ENCODE measurements around the gene SLC5A10. TPM values are rescaled to one million over a fixed set of nuclear protein-coding genes. Genes with fewer than 3 reads are reported as not detected.

The SLC5A10 gene
- total and polyA plus RNA-seq, 4 donors: 0.13 to 0.51 TPM; not detected in 2

DNA sequence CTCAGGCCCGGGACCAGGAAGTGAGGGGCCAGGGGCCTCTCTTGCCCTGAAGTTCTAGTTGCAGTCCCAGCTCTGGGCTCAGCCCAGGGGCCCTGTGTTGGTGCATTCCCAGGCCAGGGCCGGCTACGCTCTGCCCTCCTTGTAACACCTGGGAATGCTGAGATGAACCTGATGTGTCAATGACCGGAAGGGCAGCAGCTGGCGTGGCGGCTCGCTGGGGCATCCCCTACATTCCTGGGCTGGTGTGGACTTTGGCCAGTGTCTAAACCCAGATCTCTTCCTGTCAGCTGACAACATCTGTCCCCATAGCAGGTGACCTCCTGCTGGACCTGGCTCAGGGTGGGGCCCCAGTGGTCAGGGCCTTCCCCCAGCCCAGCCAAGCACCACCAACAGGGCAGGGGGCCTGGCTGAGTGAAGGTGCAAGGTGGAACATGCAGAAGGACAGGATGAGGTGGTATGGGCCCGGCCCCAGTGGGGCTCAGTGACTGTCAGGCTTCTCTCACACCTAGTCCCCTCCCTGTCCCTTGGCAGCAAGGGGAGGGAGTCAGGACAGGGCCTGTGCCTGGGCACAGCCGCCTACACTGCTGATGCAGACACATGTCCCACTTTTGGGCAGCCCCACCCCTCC lies 36.7 kb downstream of the SLC5A10 start:
- 95% methylated on average over 9 of the region's 9 CpGs for WGBS (ENCODE audit: insufficient coverage)
- Histone ChIP-seq H3K9me3 (ENCODE audit: control insufficient read depth, insufficient read depth, low read length) (no peaks in the 10 kb centered on the region), H3K4me3 (ENCODE audit: low read depth, low read length) (no peak overlapping the region), H3K4me1 (ENCODE audit: control insufficient read depth, insufficient read depth, low read length) (peaks cover 3% of the 10 kb centered on the region), H3K27me3 (ENCODE audit: control insufficient read depth, insufficient read depth, low read length) (no peaks in the 10 kb centered on the region), H3K27ac (ENCODE audit: low read depth, low read length) (no peak overlapping the region), H3K36me3 (ENCODE audit: control insufficient read depth, insufficient read depth, low read length) (peaks cover 7% of the 10 kb centered on the region)
- DNase-seq (ENCODE audit: low read depth in 4 of 6, low spot score in 6 of 6): no peak

DNA sequence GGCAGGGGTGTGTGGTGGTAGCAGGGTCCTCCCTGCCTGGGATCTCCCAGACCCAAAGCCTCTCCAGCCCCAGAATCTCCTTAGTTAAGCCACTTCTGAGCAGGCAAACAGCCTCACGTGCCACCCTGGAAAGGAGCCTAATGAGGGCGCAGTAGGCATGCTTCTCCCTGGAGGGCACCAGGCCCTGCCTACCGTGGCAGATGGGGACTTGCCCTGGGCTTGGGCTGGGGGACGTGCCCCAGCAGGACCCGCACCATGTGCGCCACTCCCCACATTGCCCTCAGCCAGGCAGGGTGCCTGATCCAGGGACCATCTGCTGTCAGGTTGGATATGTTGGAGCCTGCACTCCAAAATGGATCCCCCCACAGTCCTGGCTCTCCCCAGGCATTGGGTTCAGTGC lies 38.4 kb downstream of the SLC5A10 start:
- 74% methylated on average over 5 of the region's 6 CpGs for WGBS (ENCODE audit: insufficient coverage)

DNA sequence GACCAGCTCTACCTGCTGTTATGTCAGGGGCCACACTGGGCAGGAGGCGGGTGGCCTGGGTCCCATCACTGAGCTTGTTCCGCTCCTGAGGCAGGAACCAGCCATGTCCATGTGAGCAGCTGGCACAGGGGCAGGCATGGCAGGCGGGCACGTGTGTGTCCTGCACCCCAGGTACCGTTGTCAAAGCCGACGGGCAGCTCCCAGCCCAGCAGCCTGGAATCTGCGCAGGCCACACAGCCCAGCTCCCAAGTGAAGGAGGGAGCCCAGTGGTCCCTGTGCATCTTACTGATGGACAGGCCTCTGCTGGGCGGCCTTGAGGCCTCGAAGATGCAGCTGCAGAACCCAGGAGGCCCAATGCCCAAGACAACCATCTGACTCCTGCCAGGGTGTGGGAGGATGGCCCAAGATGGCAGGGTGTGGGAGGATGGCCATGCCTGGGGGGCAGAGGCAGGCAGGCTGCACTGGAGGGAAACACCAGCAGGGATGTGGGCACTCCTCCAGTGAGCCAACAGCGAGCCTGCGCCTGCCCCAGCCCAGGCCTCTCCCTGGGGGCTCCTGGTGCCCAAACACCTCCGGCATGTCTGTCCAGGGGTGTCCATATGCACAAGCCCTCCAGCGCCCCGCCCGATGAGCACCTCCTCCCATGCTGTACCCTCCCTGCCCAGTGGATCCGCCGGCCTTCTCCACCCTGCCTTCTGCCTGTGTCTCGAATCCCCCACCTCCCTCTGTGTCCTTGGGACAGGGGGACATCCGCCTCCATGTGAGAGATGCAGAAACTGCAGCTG lies 39.8 kb downstream of the SLC5A10 start:
- H3K27ac ChIP-seq (ENCODE audit: low read depth, low read length): no peak overlapping the region
- peaks cover 3% of the 10 kb centered on the region for H3K36me3 ChIP-seq (ENCODE audit: control insufficient read depth, insufficient read depth, low read length)
- WGBS (ENCODE audit: insufficient coverage): 89% methylated on average over 14 of the region's 20 CpGs
- no peak overlapping the region for H3K4me3 ChIP-seq (ENCODE audit: low read depth, low read length)
- peaks cover 7% of the 10 kb centered on the region for H3K9me3 ChIP-seq (ENCODE audit: control insufficient read depth, insufficient read depth, low read length)
- no peaks in the 10 kb centered on the region for H3K4me1 ChIP-seq (ENCODE audit: control insufficient read depth, insufficient read depth, low read length)
- H3K27me3 ChIP-seq (ENCODE audit: control insufficient read depth, insufficient read depth, low read length): no peaks in the 10 kb centered on the region
- DNase-seq (ENCODE audit: low read depth in 4 of 6, low spot score in 6 of 6): no peak

More for the DNA sequence above, 38.4 kb downstream of the SLC5A10 start:
- H3K4me3 ChIP-seq (ENCODE audit: low read depth, low read length): no peak overlapping the region
- H3K27me3 ChIP-seq (ENCODE audit: control insufficient read depth, insufficient read depth, low read length): no peaks in the 10 kb centered on the region
- no peak overlapping the region for H3K27ac ChIP-seq (ENCODE audit: low read depth, low read length)
- DNase-seq (ENCODE audit: low read depth in 4 of 6, low spot score in 6 of 6): peak in 1 of 6 donors; percentile 17
- H3K36me3 ChIP-seq (ENCODE audit: control insufficient read depth, insufficient read depth, low read length): peaks cover 6% of the 10 kb centered on the region
- peaks cover 3% of the 10 kb centered on the region for H3K4me1 ChIP-seq (ENCODE audit: control insufficient read depth, insufficient read depth, low read length)
- peaks cover 6% of the 10 kb centered on the region for H3K9me3 ChIP-seq (ENCODE audit: control insufficient read depth, insufficient read depth, low read length)

DNA sequence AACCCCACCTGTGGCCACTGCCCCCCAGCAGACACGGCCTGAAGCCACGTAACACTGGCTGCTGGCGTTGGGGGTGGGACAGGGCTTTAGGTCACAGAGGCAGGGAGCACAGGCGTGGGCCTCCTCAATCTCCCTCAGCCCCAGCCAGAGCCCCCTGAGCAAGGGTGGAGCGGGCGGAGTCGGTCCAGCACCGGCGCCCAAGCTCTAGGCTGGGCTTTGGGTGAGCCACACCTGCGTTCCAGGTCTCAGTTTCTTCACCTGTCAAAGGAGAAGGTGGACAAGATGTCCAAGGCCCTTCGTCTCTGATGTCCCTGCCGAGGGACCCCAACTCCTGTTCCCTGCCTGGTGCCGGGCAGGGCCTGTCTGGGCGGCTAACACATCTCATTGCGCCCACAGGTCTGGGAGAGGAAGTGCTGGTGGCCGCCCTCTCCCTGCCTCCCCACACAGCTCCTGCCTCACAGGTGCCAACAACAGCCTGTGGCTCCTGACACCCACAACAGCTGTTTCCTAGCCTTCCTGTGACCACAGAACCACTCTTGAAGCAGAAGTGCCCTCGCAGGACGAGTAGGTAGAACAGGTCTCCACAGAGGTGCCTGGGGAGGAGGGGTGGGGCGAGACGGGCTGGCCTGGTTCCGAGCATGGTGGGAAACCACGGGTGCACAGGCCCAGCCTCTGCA lies 40.6 kb downstream of the SLC5A10 start:
- DNase-seq (ENCODE audit: low read depth in 4 of 6, low spot score in 6 of 6): no peak
- no peaks in the 10 kb centered on the region for H3K27me3 ChIP-seq (ENCODE audit: control insufficient read depth, insufficient read depth, low read length)
- H3K9me3 ChIP-seq (ENCODE audit: control insufficient read depth, insufficient read depth, low read length): peaks cover 7% of the 10 kb centered on the region
- peaks cover 3% of the 10 kb centered on the region for H3K36me3 ChIP-seq (ENCODE audit: control insufficient read depth, insufficient read depth, low read length)
- 89% methylated on average over 20 of the region's 22 CpGs for WGBS (ENCODE audit: insufficient coverage)
- no peaks in the 10 kb centered on the region for H3K4me1 ChIP-seq (ENCODE audit: control insufficient read depth, insufficient read depth, low read length)
- H3K4me3 ChIP-seq (ENCODE audit: low read depth, low read length): no peak overlapping the region
- no peak overlapping the region for H3K27ac ChIP-seq (ENCODE audit: low read depth, low read length)

DNA sequence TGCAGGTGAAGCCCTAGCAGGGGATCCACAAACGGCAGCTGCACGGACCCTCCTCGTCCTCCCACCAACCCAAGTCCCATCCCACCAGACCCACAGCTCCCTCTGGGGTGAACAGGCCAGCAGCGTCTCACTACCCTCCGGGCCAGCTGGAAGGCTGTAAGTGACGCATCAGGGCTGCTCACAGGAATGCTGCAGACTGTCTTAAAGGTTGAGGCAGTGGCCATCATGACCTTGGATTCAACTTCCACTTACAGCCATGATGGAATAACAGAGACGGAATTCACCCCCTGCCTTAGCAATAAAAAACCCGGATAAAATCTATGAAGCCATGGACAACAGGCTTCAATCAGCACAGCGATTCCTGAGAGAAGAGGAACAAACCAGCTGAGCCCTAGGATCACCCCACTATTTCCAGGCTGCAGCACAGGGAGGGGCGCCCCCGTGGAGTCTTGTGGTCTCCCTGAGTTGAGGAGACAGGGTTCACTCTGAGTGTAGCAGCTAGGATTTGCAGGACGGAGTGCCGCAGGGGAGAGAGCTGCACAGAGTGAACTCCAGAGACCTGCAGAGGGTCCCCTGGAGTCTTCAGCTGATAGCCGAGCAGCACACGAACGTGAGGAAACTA lies 42.1 kb downstream of the SLC5A10 start:
- H3K36me3 ChIP-seq (ENCODE audit: control insufficient read depth, insufficient read depth, low read length): no peaks in the 10 kb centered on the region
- H3K27me3 ChIP-seq (ENCODE audit: control insufficient read depth, insufficient read depth, low read length): no peaks in the 10 kb centered on the region
- 73% methylated on average over 16 of the region's 16 CpGs for WGBS (ENCODE audit: insufficient coverage)
- no peak overlapping the region for H3K27ac ChIP-seq (ENCODE audit: low read depth, low read length)
- no peak overlapping the region for H3K4me3 ChIP-seq (ENCODE audit: low read depth, low read length)
- no peak for DNase-seq (ENCODE audit: low read depth in 4 of 6, low spot score in 6 of 6)
- no peaks in the 10 kb centered on the region for H3K4me1 ChIP-seq (ENCODE audit: control insufficient read depth, insufficient read depth, low read length)
- peaks cover 7% of the 10 kb centered on the region for H3K9me3 ChIP-seq (ENCODE audit: control insufficient read depth, insufficient read depth, low read length)

DNA sequence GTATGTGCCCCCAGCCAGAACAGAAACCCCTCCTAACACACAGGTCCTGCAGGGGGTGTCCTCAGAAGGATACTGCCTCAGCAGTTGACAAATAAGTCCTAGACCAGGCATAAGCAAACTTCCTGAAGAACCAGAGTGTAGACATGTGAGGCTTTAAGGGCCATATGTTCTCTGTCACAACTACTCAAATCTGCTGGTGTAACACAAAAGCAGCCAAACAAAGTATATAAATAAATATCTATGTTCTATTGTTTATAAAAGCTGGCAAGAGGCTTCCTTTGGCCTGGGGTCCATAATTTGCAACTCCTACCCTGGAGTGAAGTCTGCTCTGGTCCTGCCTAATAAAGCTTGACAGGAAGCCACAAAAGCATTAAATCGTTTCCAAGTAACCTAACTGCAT lies 42.7 kb downstream of the SLC5A10 start:
- Histone ChIP-seq H3K27ac (ENCODE audit: low read depth, low read length) (no peak overlapping the region), H3K9me3 (ENCODE audit: control insufficient read depth, insufficient read depth, low read length) (peaks cover 7% of the 10 kb centered on the region), H3K4me1 (ENCODE audit: control insufficient read depth, insufficient read depth, low read length) (no peaks in the 10 kb centered on the region), H3K27me3 (ENCODE audit: control insufficient read depth, insufficient read depth, low read length) (no peaks in the 10 kb centered on the region), H3K36me3 (ENCODE audit: control insufficient read depth, insufficient read depth, low read length) (no peaks in the 10 kb centered on the region), H3K4me3 (ENCODE audit: low read depth, low read length) (no peak overlapping the region)
- DNase-seq (ENCODE audit: low read depth in 4 of 6, low spot score in 6 of 6): no peak
- WGBS (ENCODE audit: insufficient coverage): 86% methylated on average over 1 of the region's 1 CpG

DNA sequence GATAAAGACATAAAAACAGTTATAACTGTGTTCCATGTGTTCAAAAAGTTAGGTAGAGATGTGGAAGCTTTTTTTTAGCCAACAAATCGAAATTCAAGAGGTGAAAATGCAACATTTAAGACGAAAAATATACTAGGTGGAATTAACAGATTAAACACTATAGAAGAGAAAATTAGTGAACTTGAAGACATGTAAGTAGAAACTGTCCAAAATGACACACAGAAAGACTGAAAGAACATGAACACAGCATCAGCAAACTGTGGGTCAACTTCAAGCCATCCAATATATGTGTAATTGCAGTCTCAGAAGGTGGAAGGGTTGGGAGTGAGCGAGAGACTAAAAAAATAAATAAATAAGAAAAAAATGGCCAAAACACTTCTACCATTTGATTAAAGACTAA lies 43.3 kb downstream of the SLC5A10 start:
- Histone ChIP-seq H3K4me3 (ENCODE audit: low read depth, low read length) (no peak overlapping the region), H3K36me3 (ENCODE audit: control insufficient read depth, insufficient read depth, low read length) (peaks cover 2% of the 10 kb centered on the region), H3K27me3 (ENCODE audit: control insufficient read depth, insufficient read depth, low read length) (no peaks in the 10 kb centered on the region), H3K4me1 (ENCODE audit: control insufficient read depth, insufficient read depth, low read length) (no peaks in the 10 kb centered on the region), H3K27ac (ENCODE audit: low read depth, low read length) (no peak overlapping the region), H3K9me3 (ENCODE audit: control insufficient read depth, insufficient read depth, low read length) (peaks cover 7% of the 10 kb centered on the region)
- WGBS (ENCODE audit: insufficient coverage): no CpG with 5 or more reads among the region's 3 CpGs
- no peak for DNase-seq (ENCODE audit: low read depth in 4 of 6, low spot score in 6 of 6)

DNA sequence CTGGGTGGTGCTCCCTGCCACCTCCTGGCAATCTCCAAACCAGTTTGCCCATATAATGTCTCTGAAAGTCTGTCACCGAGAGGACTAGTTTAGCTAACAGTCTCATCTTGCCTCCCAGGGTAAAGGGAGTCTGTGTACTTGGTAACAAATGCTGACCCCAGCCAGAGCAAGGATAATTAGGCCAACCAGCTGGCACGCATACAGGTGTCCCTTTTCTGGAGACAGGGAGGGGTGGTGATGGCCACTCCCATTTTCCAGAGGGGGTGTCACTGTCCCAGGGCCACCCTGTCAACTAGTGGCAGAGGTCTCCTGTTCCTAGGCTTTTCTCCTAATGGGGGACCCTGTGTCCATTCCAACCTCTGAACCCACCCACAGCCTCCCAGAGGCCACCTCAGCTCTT lies 44.5 kb downstream of the SLC5A10 start:
- no peaks in the 10 kb centered on the region for H3K27me3 ChIP-seq (ENCODE audit: control insufficient read depth, insufficient read depth, low read length)
- H3K36me3 ChIP-seq (ENCODE audit: control insufficient read depth, insufficient read depth, low read length): peaks cover 6% of the 10 kb centered on the region
- H3K9me3 ChIP-seq (ENCODE audit: control insufficient read depth, insufficient read depth, low read length): peaks cover 7% of the 10 kb centered on the region
- H3K27ac ChIP-seq (ENCODE audit: low read depth, low read length): no peak overlapping the region
- WGBS (ENCODE audit: insufficient coverage): 100% methylated on average over 1 of the region's 2 CpGs
- no peak overlapping the region for H3K4me3 ChIP-seq (ENCODE audit: low read depth, low read length)
- DNase-seq (ENCODE audit: low read depth in 4 of 6, low spot score in 6 of 6): no peak
- H3K4me1 ChIP-seq (ENCODE audit: control insufficient read depth, insufficient read depth, low read length): no peaks in the 10 kb centered on the region

DNA sequence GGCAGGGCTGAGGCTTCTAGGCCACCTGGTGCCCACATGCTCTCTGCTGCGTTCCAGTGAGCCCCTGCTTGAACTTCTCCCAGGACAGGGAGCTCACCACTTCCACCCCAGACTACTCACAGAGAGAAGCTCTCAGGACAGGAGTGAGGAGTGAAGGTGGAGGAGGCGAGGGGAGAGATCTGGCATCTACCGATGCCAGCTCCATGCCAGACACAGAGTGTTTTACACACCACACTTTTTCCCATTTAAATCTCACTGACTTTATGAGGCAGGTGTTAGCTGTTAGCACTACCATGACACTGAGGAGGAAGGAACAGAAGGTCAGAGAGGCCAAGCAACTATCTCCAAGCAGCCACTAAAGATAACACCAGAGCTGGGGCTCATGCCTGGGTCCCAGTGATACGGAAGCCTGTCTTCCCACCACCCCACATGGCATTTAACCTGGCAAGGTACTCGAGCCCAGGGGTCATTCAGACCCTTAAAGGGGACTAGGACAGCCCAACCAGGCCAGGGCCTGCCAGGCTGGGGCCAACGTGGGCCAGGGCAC lies 45.8 kb downstream of the SLC5A10 start:
- no peak overlapping the region for H3K27ac ChIP-seq (ENCODE audit: low read depth, low read length)
- H3K4me3 ChIP-seq (ENCODE audit: low read depth, low read length): no peak overlapping the region
- H3K4me1 ChIP-seq (ENCODE audit: control insufficient read depth, insufficient read depth, low read length): no peaks in the 10 kb centered on the region
- 71% methylated on average over 3 of the region's 6 CpGs for WGBS (ENCODE audit: insufficient coverage)
- peaks cover 2% of the 10 kb centered on the region for H3K27me3 ChIP-seq (ENCODE audit: control insufficient read depth, insufficient read depth, low read length)
- DNase-seq (ENCODE audit: low read depth in 4 of 6, low spot score in 6 of 6): no peak
- peaks cover 7% of the 10 kb centered on the region for H3K9me3 ChIP-seq (ENCODE audit: control insufficient read depth, insufficient read depth, low read length)
- peaks cover 6% of the 10 kb centered on the region for H3K36me3 ChIP-seq (ENCODE audit: control insufficient read depth, insufficient read depth, low read length)

Measured in spinal cord (tissue), 10 donors.